Peyer's patch (tissue), 4 donors: Measurements from ENCODE around the gene AOPEP. TPM values are rescaled to one million over a fixed set of nuclear protein-coding genes. Genes with fewer than 3 reads are reported as not detected.

Source experiments
- DNase-seq, 3 donors: peaks; one replicate each; pipeline ENCODE4 v3.0.0-alpha.2; 2017 to 2019
- H3K27ac ChIP-seq, 4 donors: fragments of 200-600 bp; sonication (generic); one replicate each; pipeline ENCODE4 v1.5.1; 2016 to 2019
- H3K27me3 ChIP-seq, 2 donors: fragments of 200-600 bp; sonication (generic); one replicate each; pipeline ENCODE4 v1.5.1; 2019
- H3K36me3 ChIP-seq, 3 donors: fragments of 200-600 bp; sonication (generic); one replicate each; pipeline ENCODE4 v1.5.1; 2016 to 2019
- H3K4me1 ChIP-seq, 4 donors: fragments of 200-600 bp; sonication (generic); one replicate each; pipeline ENCODE4 v1.5.1; 2016 to 2019
- H3K4me3 ChIP-seq, 4 donors: fragments of 200-600 bp; sonication (generic); 1 replicate in 3 of 4; 2 replicates in 1 of 4; pipeline ENCODE4 v1.5.1; 2016 to 2019; ENCODE audit warnings: mild to moderate bottlenecking in 1 of 4
- H3K9me3 ChIP-seq, 4 donors: fragments of 200-600 bp; sonication (generic); one replicate each; pipeline ENCODE4 v1.5.1; 2016 to 2019; ENCODE audit warnings: mild to moderate bottlenecking in 1 of 4
- POLR2A ChIP-seq, 2 donors: fragments of 450-650 bp; IDR thresholded peaks; one replicate each; pipeline ENCODE4 v1.5.1; 2017; ENCODE audit warnings: antibody characterized with exemption in 2 of 2, mild to moderate bottlenecking in 2 of 2, moderate library complexity in 2 of 2
- total RNA-seq, 4 donors: library from RNA; depleted of rRNA; stranded (reverse); fragments of >200 nt; gene quantifications; one replicate each; pipeline ENCODE4 v1.1.0, GENCODE V29; 2016
- TF ChIP-seq, protein P1 (sequence below), 6 experiments: fragments of 450-650 bp in 4 of 6; fragments of 200-600 bp in 2 of 6; sonication (generic) in 1 of 6; IDR thresholded peaks; one replicate each; pipeline ENCODE4 v1.5.1; 2017 to 2019; ENCODE audit warnings: antibody characterized with exemption in 6 of 6, mild to moderate bottlenecking in 3 of 6, moderate library complexity in 1 of 6

AOPEP gene
- total RNA-seq, 4 donors from 2014 or later: 83.5 to 272 (median 117) TPM

DNA sequence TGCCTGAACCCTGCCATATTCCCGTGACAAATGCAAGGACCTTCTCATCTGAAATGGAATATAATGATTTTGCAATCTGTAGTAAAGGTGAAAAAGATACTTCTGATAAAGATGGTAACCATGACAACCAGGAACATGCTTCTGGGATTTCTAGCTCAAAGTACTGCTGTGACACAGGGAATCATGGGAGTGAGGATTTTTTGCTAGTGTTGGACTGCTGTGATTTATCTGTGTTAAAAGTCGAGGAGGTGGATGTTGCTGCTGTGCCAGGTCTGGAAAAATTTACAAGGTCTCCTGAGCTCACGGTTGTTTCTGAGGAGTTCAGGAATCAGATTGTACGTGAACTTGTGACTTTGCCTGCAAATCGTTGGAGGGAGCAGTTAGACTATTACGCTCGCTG, 33.5 kb downstream of the AOPEP start:
- no peaks in the 10 kb centered on the region for H3K4me1 ChIP-seq
- H3K4me3 ChIP-seq: no peak overlapping the region
- H3K9me3 ChIP-seq: no peaks in the 10 kb centered on the region
- no peaks in the 10 kb centered on the region for H3K27me3 ChIP-seq
- TF ChIP-seq POLR2A (IDR thresholded peaks at IDR 0.05): no peak
- TF ChIP-seq, protein P1, sequence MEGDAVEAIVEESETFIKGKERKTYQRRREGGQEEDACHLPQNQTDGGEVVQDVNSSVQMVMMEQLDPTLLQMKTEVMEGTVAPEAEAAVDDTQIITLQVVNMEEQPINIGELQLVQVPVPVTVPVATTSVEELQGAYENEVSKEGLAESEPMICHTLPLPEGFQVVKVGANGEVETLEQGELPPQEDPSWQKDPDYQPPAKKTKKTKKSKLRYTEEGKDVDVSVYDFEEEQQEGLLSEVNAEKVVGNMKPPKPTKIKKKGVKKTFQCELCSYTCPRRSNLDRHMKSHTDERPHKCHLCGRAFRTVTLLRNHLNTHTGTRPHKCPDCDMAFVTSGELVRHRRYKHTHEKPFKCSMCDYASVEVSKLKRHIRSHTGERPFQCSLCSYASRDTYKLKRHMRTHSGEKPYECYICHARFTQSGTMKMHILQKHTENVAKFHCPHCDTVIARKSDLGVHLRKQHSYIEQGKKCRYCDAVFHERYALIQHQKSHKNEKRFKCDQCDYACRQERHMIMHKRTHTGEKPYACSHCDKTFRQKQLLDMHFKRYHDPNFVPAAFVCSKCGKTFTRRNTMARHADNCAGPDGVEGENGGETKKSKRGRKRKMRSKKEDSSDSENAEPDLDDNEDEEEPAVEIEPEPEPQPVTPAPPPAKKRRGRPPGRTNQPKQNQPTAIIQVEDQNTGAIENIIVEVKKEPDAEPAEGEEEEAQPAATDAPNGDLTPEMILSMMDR (IDR thresholded peaks at IDR 0.05): no peak
- H3K27ac ChIP-seq: no peak overlapping the region
- no peak for DNase-seq
- peaks cover 0 to 11% (median 0%) of the 10 kb centered on the region in 3 donors for H3K36me3 ChIP-seq

DNA sequence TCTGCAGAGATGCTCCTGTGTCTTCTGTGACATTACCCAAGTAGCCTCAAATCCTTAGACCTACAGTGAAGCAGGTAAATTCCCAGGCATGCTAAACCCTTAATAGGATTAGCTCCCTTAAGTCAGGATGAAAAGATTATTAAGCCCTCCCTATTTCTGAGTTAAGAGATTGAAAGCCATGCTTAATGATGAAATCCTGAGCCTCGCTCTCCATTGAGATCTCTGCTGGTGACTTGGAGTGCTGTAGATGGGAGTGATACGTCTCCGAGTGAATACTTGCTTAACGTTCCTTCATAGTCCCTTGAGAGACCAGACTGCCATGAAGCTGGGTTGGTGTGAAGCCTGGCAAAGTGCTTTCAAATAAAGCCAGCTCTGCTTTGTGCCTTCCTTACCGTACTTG, 34.2 kb downstream of the AOPEP start:
- no peak overlapping the region for H3K4me3 ChIP-seq
- H3K9me3 ChIP-seq: no peaks in the 10 kb centered on the region
- DNase-seq: no peak
- H3K36me3 ChIP-seq: peaks cover 0 to 11% (median 0%) of the 10 kb centered on the region in 3 donors
- no peak for TF ChIP-seq POLR2A (IDR thresholded peaks at IDR 0.05)
- TF ChIP-seq, protein P1 (IDR thresholded peaks at IDR 0.05): no peak
- no peak overlapping the region for H3K27ac ChIP-seq
- no peaks in the 10 kb centered on the region for H3K27me3 ChIP-seq
- no peaks in the 10 kb centered on the region for H3K4me1 ChIP-seq

DNA sequence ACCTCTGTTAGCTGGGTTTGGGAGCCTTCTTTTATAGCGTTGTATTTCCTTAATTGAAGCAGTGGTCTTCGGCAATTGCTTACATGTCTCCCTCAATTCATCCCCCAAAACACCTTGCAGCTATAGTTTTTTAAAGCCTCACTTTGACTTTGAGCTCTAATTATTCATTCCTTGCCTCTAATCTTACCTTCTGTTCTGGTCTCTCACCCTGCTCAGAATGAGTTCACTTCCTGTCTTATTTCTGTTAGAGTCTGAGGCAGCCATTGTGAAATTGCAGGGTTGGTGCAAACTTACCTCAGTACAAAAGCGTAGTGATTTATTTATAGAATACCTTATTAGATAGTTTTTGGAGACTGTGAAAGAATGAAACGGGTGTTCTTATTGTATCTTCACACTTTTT, 35.0 kb downstream of the AOPEP start:
- H3K27me3 ChIP-seq: no peaks in the 10 kb centered on the region
- H3K4me3 ChIP-seq: no peak overlapping the region
- DNase-seq: no peak
- no peak overlapping the region for H3K27ac ChIP-seq
- TF ChIP-seq POLR2A (IDR thresholded peaks at IDR 0.05): no peak
- TF ChIP-seq, protein P1 (IDR thresholded peaks at IDR 0.05): no peak
- peaks cover 0 to 11% (median 0%) of the 10 kb centered on the region in 3 donors for H3K36me3 ChIP-seq
- H3K4me1 ChIP-seq: no peaks in the 10 kb centered on the region
- no peaks in the 10 kb centered on the region for H3K9me3 ChIP-seq

DNA sequence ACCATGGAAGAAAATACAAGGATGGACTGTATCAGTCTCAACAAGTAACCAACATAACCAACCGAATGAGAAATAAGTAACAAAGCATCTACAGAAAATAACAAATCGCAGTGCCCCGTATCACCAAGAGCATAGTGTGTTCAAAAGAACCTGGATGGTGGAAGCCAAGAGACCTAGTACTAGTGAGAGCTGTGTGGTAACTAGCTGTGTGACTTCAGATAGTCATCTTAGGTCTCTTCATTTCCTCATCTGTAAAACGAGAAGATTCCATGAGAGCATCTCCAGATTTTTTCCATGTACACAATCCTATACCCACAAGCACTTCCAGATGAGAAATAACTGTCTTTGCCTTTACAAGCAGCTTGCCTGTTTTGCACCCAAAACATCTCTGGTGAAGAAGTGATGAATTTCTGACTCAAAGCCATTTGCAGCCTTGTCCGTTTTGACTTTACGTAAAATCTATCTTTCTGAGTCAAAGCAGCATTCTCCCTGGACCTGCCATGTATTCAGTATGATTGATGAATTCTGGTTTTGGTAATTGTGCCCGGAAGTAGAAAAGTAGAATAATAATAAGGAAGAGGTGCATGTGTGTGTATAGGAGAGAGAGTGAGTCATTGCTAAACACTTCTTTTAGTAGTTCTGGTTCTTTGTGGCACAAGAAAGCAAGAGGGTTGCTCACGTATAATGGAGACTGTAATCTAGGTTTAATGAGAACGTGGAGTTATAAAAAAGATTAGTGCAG, 41.0 kb downstream of the AOPEP start:
- DNase-seq: no peak
- no peaks in the 10 kb centered on the region for H3K27me3 ChIP-seq
- no peaks in the 10 kb centered on the region for H3K36me3 ChIP-seq
- no peaks in the 10 kb centered on the region for H3K9me3 ChIP-seq
- no peak overlapping the region for H3K27ac ChIP-seq
- TF ChIP-seq, protein P1 (IDR thresholded peaks at IDR 0.05): no peak
- TF ChIP-seq POLR2A (IDR thresholded peaks at IDR 0.05): no peak
- H3K4me3 ChIP-seq: no peak overlapping the region
- no peaks in the 10 kb centered on the region for H3K4me1 ChIP-seq

DNA sequence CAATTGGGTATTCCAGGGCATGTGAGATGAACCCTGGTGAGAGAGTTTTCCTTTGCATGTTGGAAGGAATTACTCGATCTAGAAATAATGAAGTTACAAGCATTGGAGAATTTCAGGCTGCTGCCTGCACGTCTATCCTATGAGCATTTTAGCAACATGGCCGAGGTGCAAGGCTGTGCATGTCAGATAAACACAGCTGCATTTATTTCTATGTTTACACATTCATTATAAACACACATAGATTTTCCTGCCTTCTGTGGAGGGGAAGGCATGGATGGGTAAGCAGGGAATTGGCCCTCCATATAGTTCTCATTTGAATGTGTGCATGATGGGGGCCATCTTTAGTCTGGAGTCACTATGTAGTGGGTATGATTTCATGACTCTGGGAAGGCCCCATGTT, 42.3 kb downstream of the AOPEP start:
- Histone ChIP-seq H3K27ac (no peak overlapping the region), H3K36me3 (no peaks in the 10 kb centered on the region), H3K27me3 (no peaks in the 10 kb centered on the region), H3K4me3 (no peak overlapping the region), H3K4me1 (no peaks in the 10 kb centered on the region), H3K9me3 (no peaks in the 10 kb centered on the region)
- DNase-seq: no peak
- TF ChIP-seq, protein P1 (IDR thresholded peaks at IDR 0.05): no peak
- no peak for TF ChIP-seq POLR2A (IDR thresholded peaks at IDR 0.05)
